ENCODE results near the gene SLC25A2.

Gene SLC25A2

DNA sequence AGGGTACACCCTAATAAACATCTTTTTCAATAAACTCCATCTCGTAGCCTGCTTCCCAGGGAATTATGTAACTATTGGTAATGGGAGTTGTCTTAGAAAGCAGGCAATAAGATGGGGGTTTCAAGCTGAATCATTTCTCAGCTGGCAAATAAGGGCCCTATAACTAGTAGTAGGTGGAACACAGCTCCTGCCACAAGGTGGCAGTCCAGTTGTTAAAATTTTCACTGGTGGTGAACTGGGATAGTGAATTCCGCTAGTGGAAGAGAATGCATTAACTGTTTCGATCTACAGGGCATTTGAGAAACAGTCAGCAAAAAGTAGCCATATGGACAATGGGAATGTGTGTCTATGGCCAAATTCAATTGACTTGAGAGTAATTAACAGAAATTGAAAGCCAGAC lies 30.9 kb downstream of the SLC25A2 start:
- DNase-seq (ENCODE audit: insufficient read length), result no peak
- TF ChIP-seq POLR2A (IDR thresholded peaks at IDR 0.05; ENCODE audit: low read depth, low read length) (no peak), TAF1 (IDR thresholded peaks at IDR 0.05; ENCODE audit: borderline replicate concordance, low read depth, low read length) (no peak), POLR2AphosphoS5 (IDR thresholded peaks at IDR 0.05; ENCODE audit: low read depth, low read length) (no peak)

DNA sequence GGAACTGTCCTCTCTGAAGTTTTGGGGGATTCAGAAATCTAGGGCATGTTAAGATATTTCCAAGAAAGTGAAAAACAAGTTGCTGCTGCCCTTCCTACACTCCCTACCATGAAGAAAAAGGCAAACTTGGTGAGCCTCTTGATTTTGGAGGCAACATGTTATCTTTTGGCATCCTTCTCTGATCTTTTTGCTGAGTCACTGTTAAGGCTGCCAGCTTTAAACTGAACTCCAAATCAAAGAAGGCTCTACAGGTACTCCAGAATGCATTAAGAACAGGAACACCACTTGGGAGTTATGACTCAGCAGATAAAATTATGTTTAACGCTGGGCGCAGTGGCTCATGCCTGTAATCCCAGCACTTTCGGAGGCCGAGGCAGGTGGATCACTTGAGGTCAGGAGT lies 34.7 kb downstream of the SLC25A2 start:
- no peak for TF ChIP-seq POLR2A (IDR thresholded peaks at IDR 0.05; ENCODE audit: low read depth, low read length)
- TF ChIP-seq POLR2AphosphoS5 (IDR thresholded peaks at IDR 0.05; ENCODE audit: low read depth, low read length), result no peak
- no peak for TF ChIP-seq TAF1 (IDR thresholded peaks at IDR 0.05; ENCODE audit: borderline replicate concordance, low read depth, low read length)
- no peak for FAIRE-seq
- DNase-seq (ENCODE audit: insufficient read length), result no peak

More for the DNA sequence above, 30.9 kb downstream of the SLC25A2 start:
- no peak for FAIRE-seq

DNA sequence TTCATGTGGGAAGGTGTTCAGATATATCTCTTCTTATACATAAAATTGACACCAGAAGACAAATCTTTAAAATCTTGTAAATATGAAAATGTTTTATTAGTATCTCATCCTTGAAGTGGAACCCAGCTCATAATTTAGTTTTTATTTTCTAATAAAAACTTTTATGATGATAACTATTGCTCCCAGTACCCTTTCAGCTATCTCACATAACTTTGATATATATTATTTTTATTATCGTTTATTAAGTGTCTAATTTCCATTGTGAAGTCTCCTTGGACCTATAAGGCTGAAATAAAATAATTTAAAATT lies 42.7 kb downstream of the SLC25A2 start:
- FAIRE-seq, result no peak
- DNase-seq (ENCODE audit: insufficient read length), result no peak
- no peak for TF ChIP-seq POLR2AphosphoS5 (IDR thresholded peaks at IDR 0.05; ENCODE audit: low read depth, low read length)
- TF ChIP-seq TAF1 (IDR thresholded peaks at IDR 0.05; ENCODE audit: borderline replicate concordance, low read depth, low read length), result no peak
- no peak for TF ChIP-seq POLR2A (IDR thresholded peaks at IDR 0.05; ENCODE audit: low read depth, low read length)

DNA sequence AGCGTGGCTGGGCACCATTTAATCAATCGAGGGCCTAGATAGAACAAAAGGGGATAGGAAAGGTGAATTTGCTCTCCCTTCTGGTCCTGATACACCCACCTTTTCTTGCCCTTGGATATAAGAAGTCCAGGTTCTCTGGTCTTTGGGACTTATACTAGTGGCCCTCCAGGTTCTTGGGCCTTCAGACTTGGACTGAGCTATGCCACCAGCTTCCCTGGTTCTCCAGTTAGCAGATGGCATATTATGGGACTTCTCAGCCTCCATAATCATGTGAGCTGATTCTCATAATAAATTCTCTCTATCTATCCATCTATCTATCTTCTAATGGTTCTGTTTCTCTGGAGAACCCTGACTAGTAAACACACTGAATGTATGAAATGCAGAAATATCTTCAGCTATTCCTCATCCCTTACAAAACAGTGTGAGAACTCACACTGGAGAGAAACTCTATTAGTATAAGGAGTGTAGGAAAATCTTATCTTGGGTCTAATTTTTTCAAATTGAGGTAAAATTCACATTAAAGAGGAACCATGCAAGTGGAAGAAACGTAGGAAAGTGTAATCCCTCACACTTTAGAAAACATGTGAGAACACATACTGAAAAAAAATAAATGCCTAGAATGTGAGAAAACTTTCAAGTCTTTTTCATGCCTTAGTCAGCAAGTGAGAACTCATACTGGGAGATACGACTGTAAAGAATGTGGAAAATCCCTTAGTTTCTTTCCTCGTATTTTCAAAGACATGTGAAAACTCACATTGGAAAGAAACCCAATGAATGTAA lies 43.2 kb downstream of the SLC25A2 start:
- TF ChIP-seq POLR2AphosphoS5 (IDR thresholded peaks at IDR 0.05; ENCODE audit: low read depth, low read length) (no peak), TAF1 (IDR thresholded peaks at IDR 0.05; ENCODE audit: borderline replicate concordance, low read depth, low read length) (no peak), POLR2A (IDR thresholded peaks at IDR 0.05; ENCODE audit: low read depth, low read length) (no peak)
- no peak for DNase-seq (ENCODE audit: insufficient read length)
- no peak for FAIRE-seq

DNA sequence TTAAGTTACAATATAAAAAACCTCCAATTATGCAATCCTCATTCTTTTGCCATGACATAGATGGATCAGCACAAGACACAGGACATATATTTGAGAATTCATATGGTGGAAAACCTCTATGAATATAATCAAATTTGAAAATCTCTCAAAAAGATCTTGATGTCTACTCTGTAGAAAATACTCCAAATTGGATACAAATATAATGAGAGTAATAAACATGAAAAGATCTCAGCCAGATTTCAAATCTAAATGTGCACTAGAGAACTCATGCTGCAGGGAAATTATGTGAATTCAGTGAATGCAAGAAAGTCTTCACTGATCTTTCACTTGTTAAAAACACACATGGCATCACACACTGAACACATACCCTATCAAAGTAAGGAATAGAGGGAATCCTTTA lies 44.9 kb downstream of the SLC25A2 start:
- TF ChIP-seq POLR2AphosphoS5 (IDR thresholded peaks at IDR 0.05; ENCODE audit: low read depth, low read length), result no peak
- TF ChIP-seq POLR2A (IDR thresholded peaks at IDR 0.05; ENCODE audit: low read depth, low read length), result no peak
- no peak for TF ChIP-seq TAF1 (IDR thresholded peaks at IDR 0.05; ENCODE audit: borderline replicate concordance, low read depth, low read length)
- no peak for DNase-seq (ENCODE audit: insufficient read length)
- FAIRE-seq, result no peak

DNA sequence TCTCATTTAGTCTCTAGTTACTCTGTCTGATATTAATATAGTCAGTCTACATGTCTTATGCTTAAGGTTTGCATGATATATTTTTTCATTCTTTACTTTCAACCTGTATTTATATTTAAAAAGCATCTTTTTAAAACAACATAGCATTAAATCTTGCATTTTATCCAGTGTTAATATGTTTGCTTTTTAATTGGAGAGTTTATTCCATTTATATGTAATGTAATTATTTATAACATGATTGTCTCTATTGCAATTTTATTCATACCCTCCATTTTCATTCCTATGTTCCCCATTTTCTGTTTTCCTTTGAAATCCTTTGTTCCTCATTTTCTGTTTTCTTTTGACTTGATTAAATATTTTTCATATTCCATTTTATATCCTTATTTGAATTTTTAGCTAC lies 45.4 kb downstream of the SLC25A2 start:
- FAIRE-seq, result no peak
- DNase-seq (ENCODE audit: insufficient read length), result no peak
- TF ChIP-seq TAF1 (IDR thresholded peaks at IDR 0.05; ENCODE audit: borderline replicate concordance, low read depth, low read length), result no peak
- TF ChIP-seq POLR2AphosphoS5 (IDR thresholded peaks at IDR 0.05; ENCODE audit: low read depth, low read length), result no peak
- TF ChIP-seq POLR2A (IDR thresholded peaks at IDR 0.05; ENCODE audit: low read depth, low read length), result no peak

All from GM12892 (cell line).